ENCODE results near the gene SAMHD1. TPM values are rescaled to one million over a fixed set of nuclear protein-coding genes. Genes with fewer than 3 reads are reported as not detected.

SAMHD1 gene
- total and polyA plus RNA-seq, 2 of the 8 experiments (the other 6 are each of a cell fraction or from before 2014, with no cell fraction given) = 22.0 to 37.1 TPM

GRCh38 chr20:36926653-36927200 lies 24.8 kb downstream of the SAMHD1 start:
- ChIA-PET POLR2A (ENCODE audit: partially characterized antibody) (no interaction called here), CTCF (ENCODE audit: partially characterized antibody) (no interaction called here)
- Histone ChIP-seq H3K4me1 (replicated peaks in 1 of 4; ENCODE audit: control insufficient read depth in 3 of 4, insufficient read depth in 4 of 4, low read length in 3 of 4) (no peaks in the 10 kb centered on the region), H3K14ac (ENCODE audit: insufficient read length) (no peak overlapping the region), H4K91ac (replicated peaks; ENCODE audit: insufficient read length, low read length) (no peak overlapping the region), H2BK5ac (ENCODE audit: low read depth, low read length) (no peak overlapping the region), H4K8ac (ENCODE audit: extremely low read depth, insufficient read depth, low read length) (no peak overlapping the region), H2BK120ac (replicated peaks; ENCODE audit: low read depth, low read length) (no peak overlapping the region), H3K9ac (replicated peaks in 1 of 4; ENCODE audit: extremely low read depth in 1 of 4, low read depth in 3 of 4, low read length in 3 of 4) (no peak overlapping the region), H4K20me1 (replicated peaks in 1 of 2; ENCODE audit: control insufficient read depth in 1 of 2, insufficient read depth in 2 of 2, low read length in 2 of 2) (no peaks in the 10 kb centered on the region), H4K5ac (ENCODE audit: insufficient read length, low read depth, low read length) (no peak overlapping the region), H3K9me3 (ENCODE audit: insufficient read depth in 2 of 2, low read depth in 1 of 2, low read length in 1 of 2) (no peaks in the 10 kb centered on the region), H2BK15ac (ENCODE audit: low read length) (no peak overlapping the region), H2BK20ac (ENCODE audit: low read length) (no peak overlapping the region), H3K56ac (replicated peaks; ENCODE audit: insufficient read length, low read depth, low read length) (no peak overlapping the region), H2AK5ac (ENCODE audit: low read depth, low read length) (no peak overlapping the region), H3K79me2 (ENCODE audit: control insufficient read depth in 1 of 2, insufficient read depth in 2 of 2, low read length in 2 of 2) (no peaks in the 10 kb centered on the region), H3K4me3 (ENCODE audit: extremely low read depth in 1 of 4, insufficient read depth in 2 of 4, low read depth in 3 of 4, low read length in 4 of 4) (no peak overlapping the region), H3K27ac (ENCODE audit: low read depth, low read length) (no peak overlapping the region), H3K23ac (ENCODE audit: insufficient read length) (no peak overlapping the region), H3K27me3 (replicated peaks in 1 of 4; ENCODE audit: control insufficient read depth in 3 of 4, extremely low read depth in 1 of 4, insufficient read depth in 3 of 4, low read length in 3 of 4) (no peaks in the 10 kb centered on the region), H3K4me2 (ENCODE audit: insufficient read depth in 1 of 2, low read depth in 2 of 2, low read length in 2 of 2) (no peak overlapping the region), H3K18ac (ENCODE audit: extremely low read depth, low read length) (no peak overlapping the region), H2BK12ac (ENCODE audit: low read depth, low read length) (no peak overlapping the region), H3K4ac (replicated peaks; ENCODE audit: insufficient read length, low read depth, low read length) (no peak overlapping the region), H2AFZ (ENCODE audit: low read length) (no peak overlapping the region), H3K79me1 (ENCODE audit: low read depth, low read length) (no peaks in the 10 kb centered on the region), H3K36me3 (ENCODE audit: control insufficient read depth in 2 of 4, insufficient read depth in 4 of 4, low read length in 3 of 4) (peaks cover 0 to 49% (median 2%) of the 10 kb centered on the region in 4 experiments; a peak in 6 of 8 replicates), H3K23me2 (ENCODE audit: low read depth, low read length) (no peaks in the 10 kb centered on the region)
- whole genome bisulfite sequencing, 2 experiments (ENCODE audit: extremely low coverage in 1 of 2, insufficient coverage in 1 of 2, insufficient read length in 1 of 2, insufficient replicate concordance in 2 of 2, low coverage in 1 of 2, low lambda C conversion rate in 2 of 2, missing lambda C conversion rate in 1 of 2) = 93% methylated on average over 6 of the region's 6 CpGs; no CpG with 5 or more reads in 1 of the 2 experiments
- DNase-seq (ENCODE audit: low read depth in 1 of 2, low spot score in 2 of 2) = no peak
- no peak for FAIRE-seq
- TF ChIP-seq SRF (IDR thresholded peaks at IDR 0.05; ENCODE audit: low read depth, low read length) = no peak
- no peak for TF ChIP-seq EP300 (IDR thresholded peaks at IDR 0.05; ENCODE audit: borderline replicate concordance in 1 of 2, low read depth in 2 of 2, low read length in 2 of 2)
- no peak for TF ChIP-seq RXRA (IDR thresholded peaks at IDR 0.05; ENCODE audit: insufficient read depth, low read depth, low read length)
- TF ChIP-seq BCL11A (IDR thresholded peaks at IDR 0.05; ENCODE audit: low read depth in 2 of 2, low read length in 2 of 2) = no peak
- TF ChIP-seq SAP30 (IDR thresholded peaks at IDR 0.05; ENCODE audit: insufficient read depth, insufficient replicate concordance, low read length) = no peak
- TF ChIP-seq, protein P1, sequence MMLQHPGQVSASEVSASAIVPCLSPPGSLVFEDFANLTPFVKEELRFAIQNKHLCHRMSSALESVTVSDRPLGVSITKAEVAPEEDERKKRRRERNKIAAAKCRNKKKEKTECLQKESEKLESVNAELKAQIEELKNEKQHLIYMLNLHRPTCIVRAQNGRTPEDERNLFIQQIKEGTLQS (IDR thresholded peaks at IDR 0.05; ENCODE audit: insufficient read depth, low read depth, low read length) = no peak
- TF ChIP-seq ZNF274 (IDR thresholded peaks at IDR 0.05; ENCODE audit: borderline replicate concordance, extremely low read depth, low read length) = no peak
- TF ChIP-seq RBBP5 (IDR thresholded peaks at IDR 0.05; ENCODE audit: borderline replicate concordance, low read depth, low read length) = no peak
- TF ChIP-seq SP4 (IDR thresholded peaks at IDR 0.05; ENCODE audit: low read length) = no peak
- no peak for TF ChIP-seq NANOG (IDR thresholded peaks at IDR 0.05; ENCODE audit: insufficient read depth, low read depth, low read length, poor library complexity, severe bottlenecking)
- no peak for TF ChIP-seq POLR2A (IDR thresholded peaks at IDR 0.05; ENCODE audit: control extremely low read depth in 1 of 2, low read depth in 2 of 2, low read length in 2 of 2)
- TF ChIP-seq NRF1 (IDR thresholded peaks at IDR 0.05; ENCODE audit: low read depth, low read length) = no peak
- no peak for TF ChIP-seq JUN (IDR thresholded peaks at IDR 0.05; ENCODE audit: low read depth, low read length)
- no peak for TF ChIP-seq POLR2AphosphoS5 (IDR thresholded peaks at IDR 0.05; ENCODE audit: low read depth, low read length)
